T-helper 1 cell treated with Interleukin-12 subunit alpha and Interleukin-12 subunit beta and Interleukin-4 antibody, amounts not matched to agents 30 ng/mL and 1 ng/mL, for 36 hours (primary cell): ENCODE measurements around the gene TTC31. TPM values are rescaled to one million over a fixed set of nuclear protein-coding genes. Genes with fewer than 3 reads are reported as not detected.

Experiments used
- intact Hi-C: fragments of 100-400 bp; cut with micrococcal nuclease; formaldehyde crosslinking; loops from one replicate; pipeline ENCODE4 v1.15.1; 2024
- total RNA-seq: library from RNA; stranded (reverse); gene quantifications from 2 replicates; pipeline ENCODE4 v1.2.3, GENCODE V29; 2022

TTC31 gene
- total RNA-seq, 1 donor from 2014 or later, result 47.9 TPM

- intact Hi-C loops, result no loop called here
Observed at GRCh38 chr2:74522516-74522915, 39.6 kb downstream of the TTC31 start.

- intact Hi-C loops, result no loop called here
Observed at GRCh38 chr2:74524005-74524404, 41.1 kb downstream of the TTC31 start.

GRCh38 chr2:74524955-74525716 is 42.3 kb downstream of the TTC31 start:
- intact Hi-C loops, result no loop called here

GRCh38 chr2:74525717-74526648 is 43.1 kb downstream of the TTC31 start, which contains the start of gene DQX1:
Gene DQX1 (minus strand): TSS chr2:74526231. CDS start chr2:74525729, 502 bp downstream.
- intact Hi-C loops, result loop anchor here (1.0 kb wide), 1 partner anchor 321 kb away; no protein-coding TSS in a partner anchor

- intact Hi-C loops, result loop anchor here (1.0 kb wide), 1 partner anchor 321 kb away; no protein-coding TSS in a partner anchor
Observed at GRCh38 chr2:74526649-74527230, 43.9 kb downstream of the TTC31 start.

GRCh38 chr2:74527741-74528140 is 44.9 kb downstream of the TTC31 start:
- intact Hi-C loops, result loop anchor here (2.0 kb wide), 1 partner anchor 45 kb away; the partner anchor contains the start of genes CCDC142 and TTC31

- intact Hi-C loops, result loop anchor here (1.0 to 2.0 kb wide), 16 partner anchors 12 to 1294 kb away; partner anchors contain the start of genes C2orf81, CCDC142, CCT7 and DGUOK
Observed at GRCh38 chr2:74528600-74529356, 45.9 kb downstream of the TTC31 start.

- intact Hi-C loops, result loop anchor here (1.0 to 2.0 kb wide), 17 partner anchors 13 to 1295 kb away; partner anchors contain the start of genes ALMS1, C2orf81, CCDC142 and CCT7
Observed at GRCh38 chr2:74529357-74530238, 46.7 kb downstream of the TTC31 start, which contains the start of the genes AUP1 and HTRA2. Gene AUP1 (minus strand): TSS chr2:74529706. CDS start chr2:74529629, 77 bp downstream. Gene HTRA2 (plus strand): TSS chr2:74529933. CDS start chr2:74530007, 74 bp downstream.

- intact Hi-C loops, result loop anchor here (1.0 kb wide), 1 partner anchor 1145 kb away; the partner anchor contains the start of gene ALMS1
Observed at GRCh38 chr2:74530239-74531187, 47.6 kb downstream of the TTC31 start.

GRCh38 chr2:74531666-74532065 is 48.8 kb downstream of the TTC31 start:
- intact Hi-C loops, result loop anchor here (1.0 kb wide), 6 partner anchors 17 to 281 kb away; partner anchors contain the start of genes TLX2 and TTC31

- intact Hi-C loops, result loop anchor here (1.0 kb wide), 6 partner anchors 18 to 282 kb away; partner anchors contain the start of genes TLX2 and TTC31
Observed at GRCh38 chr2:74532222-74532621, 49.3 kb downstream of the TTC31 start.

GRCh38 chr2:74533464-74533863 is 50.6 kb downstream of the TTC31 start:
- intact Hi-C loops, result no loop called here

GRCh38 chr2:74534411-74534810 is 51.5 kb downstream of the TTC31 start:
- intact Hi-C loops, result no loop called here

- intact Hi-C loops, result no loop called here
Observed at GRCh38 chr2:74535440-74535965, 52.6 kb downstream of the TTC31 start.

GRCh38 chr2:74536166-74536950 is 53.5 kb downstream of the TTC31 start:
- intact Hi-C loops, result no loop called here

- intact Hi-C loops, result no loop called here
Observed at GRCh38 chr2:74537140-74537539, 54.3 kb downstream of the TTC31 start.

GRCh38 chr2:74538881-74539339 is 56.0 kb downstream of the TTC31 start:
- intact Hi-C loops, result no loop called here
